A549 (cell line): ENCODE measurements around the gene MORC3.

Experiments used
- CEBPB ChIP-seq, 2 experiments: fragments of >200 bp in 1 of 2; sonication (Bioruptor Twin) in 1 of 2; formaldehyde crosslinking in 1 of 2; IDR thresholded peaks; 2 replicates each; pipeline ENCODE4 v1.6.1; 2012 to 2016
- RARB ChIP-seq: fragments of 250-450 bp; sonication (Bioruptor Pico); IDR thresholded peaks from 2 replicates; pipeline ENCODE4 v1.8.0; 2021; ENCODE audit warnings: mild to moderate bottlenecking, moderate library complexity
- RFX5 ChIP-seq: fragments of 450-650 bp; IDR thresholded peaks from 2 replicates; pipeline ENCODE4 v1.7.1; 2014; ENCODE audit warnings: antibody characterized with exemption, mild to moderate bottlenecking, moderate library complexity

GRCh38 chr21:36323032-36323431 lies 3.0 kb downstream of the MORC3 start:
- TF ChIP-seq RARB (CRISPR knock-in tag) = no peak
- TF ChIP-seq CEBPB (IDR thresholded peaks at IDR 0.05) = no peak
- no peak for TF ChIP-seq RFX5
